ENCODE results near the gene ABAT. TPM values are rescaled to one million over a fixed set of nuclear protein-coding genes. Genes with fewer than 3 reads are reported as not detected.

ABAT gene
- total RNA-seq, 2 experiments from 2014 or later, result 2.0 to 6.7 TPM

DNA sequence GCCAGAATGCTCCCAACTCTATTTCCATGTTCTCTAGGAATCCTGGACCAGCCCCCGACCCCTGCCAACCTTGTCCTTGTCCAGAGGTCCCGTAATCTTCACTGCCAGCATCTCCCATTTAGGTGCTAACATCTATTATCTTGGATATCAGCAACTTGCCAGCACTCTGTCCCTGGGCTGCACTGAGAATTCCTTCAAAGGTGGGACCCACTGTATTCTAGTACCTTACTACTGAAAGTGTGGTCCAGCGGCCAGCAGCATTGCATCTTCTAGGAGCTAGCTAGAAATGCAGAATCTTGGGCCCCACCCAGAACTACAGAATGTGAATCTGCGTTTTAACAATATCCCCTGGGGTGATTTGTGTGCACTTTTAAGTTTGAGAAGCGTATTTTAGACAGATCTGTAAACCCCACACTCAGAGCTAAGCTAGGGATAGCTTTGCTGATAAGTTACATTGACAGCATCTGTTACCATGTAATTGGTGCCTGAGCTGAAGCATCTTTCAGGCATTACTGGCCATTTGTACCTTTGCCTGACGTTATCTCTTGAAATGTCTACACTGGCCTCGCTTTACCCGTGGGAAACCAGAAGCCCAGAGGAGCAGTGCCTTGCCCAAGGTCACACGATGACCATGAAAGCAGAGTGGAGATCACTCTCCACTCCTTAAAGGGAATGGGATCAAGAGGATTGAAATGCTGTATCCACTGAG, 8.3 kb downstream of the ABAT start:
- H3K79me2 ChIP-seq (ENCODE audit: insufficient read depth, low read depth, low read length), result no peaks in the 10 kb centered on the region
- no TSS peak for BruUV-seq (replicated peaks)

DNA sequence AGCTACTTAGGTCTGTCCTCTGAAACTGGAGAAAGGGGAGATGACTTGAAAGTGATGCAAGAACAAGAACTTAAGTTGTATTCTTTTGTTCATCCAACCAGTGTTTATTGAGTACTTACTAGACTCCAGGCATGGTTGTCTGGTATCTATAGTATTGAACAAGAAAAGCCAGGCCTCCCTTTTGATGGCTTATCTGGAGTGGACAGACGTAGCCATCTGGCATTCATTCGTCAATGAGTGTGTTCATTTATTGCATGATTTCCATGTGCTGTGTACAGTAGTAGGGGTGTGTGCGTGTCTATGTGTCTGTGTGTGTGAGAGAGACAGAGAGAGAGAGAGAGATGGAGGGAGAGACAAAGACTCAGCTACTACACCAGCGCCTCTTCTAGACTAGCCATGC, 9.2 kb downstream of the ABAT start:
- H3K27ac ChIP-seq (ENCODE audit: low read depth, low read length, poor library complexity, severe bottlenecking), result no peak overlapping the region
- no peaks in the 10 kb centered on the region for H3K4me1 ChIP-seq (ENCODE audit: insufficient read depth, low read length, poor library complexity, severe bottlenecking)
- no peak overlapping the region for H3K4me3 ChIP-seq (ENCODE audit: low read depth, low read length, poor library complexity, severe bottlenecking)
- no peaks in the 10 kb centered on the region for H3K79me2 ChIP-seq (ENCODE audit: insufficient read depth, low read depth, low read length)
- POLR2A ChIA-PET, result no interaction called here
- TF ChIP-seq EZH2phosphoT487 (IDR thresholded peaks at IDR 0.05; ENCODE audit: borderline replicate concordance, low read depth, low read length), result no peak
- TF ChIP-seq, protein P1, sequence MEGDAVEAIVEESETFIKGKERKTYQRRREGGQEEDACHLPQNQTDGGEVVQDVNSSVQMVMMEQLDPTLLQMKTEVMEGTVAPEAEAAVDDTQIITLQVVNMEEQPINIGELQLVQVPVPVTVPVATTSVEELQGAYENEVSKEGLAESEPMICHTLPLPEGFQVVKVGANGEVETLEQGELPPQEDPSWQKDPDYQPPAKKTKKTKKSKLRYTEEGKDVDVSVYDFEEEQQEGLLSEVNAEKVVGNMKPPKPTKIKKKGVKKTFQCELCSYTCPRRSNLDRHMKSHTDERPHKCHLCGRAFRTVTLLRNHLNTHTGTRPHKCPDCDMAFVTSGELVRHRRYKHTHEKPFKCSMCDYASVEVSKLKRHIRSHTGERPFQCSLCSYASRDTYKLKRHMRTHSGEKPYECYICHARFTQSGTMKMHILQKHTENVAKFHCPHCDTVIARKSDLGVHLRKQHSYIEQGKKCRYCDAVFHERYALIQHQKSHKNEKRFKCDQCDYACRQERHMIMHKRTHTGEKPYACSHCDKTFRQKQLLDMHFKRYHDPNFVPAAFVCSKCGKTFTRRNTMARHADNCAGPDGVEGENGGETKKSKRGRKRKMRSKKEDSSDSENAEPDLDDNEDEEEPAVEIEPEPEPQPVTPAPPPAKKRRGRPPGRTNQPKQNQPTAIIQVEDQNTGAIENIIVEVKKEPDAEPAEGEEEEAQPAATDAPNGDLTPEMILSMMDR (conservative IDR thresholded peaks at IDR 0.05; ENCODE audit: low read length), result no peak
- no peaks in the 10 kb centered on the region for H3K9me2 ChIP-seq (ENCODE audit: insufficient read depth, low read length)
- H3K36me3 ChIP-seq (ENCODE audit: insufficient read depth, low read length), result no peaks in the 10 kb centered on the region
- no TSS peak for BruUV-seq (replicated peaks)
- intact Hi-C loops (cut with micrococcal nuclease; ENCODE audit: unreplicated experiment), result no loop called here
- CTCF ChIA-PET (ENCODE audit: unreplicated experiment), result no interaction called here
- no peak for DNase-seq (ENCODE audit: low spot score)
- H3K9me3 ChIP-seq (ENCODE audit: low read length), result no peaks in the 10 kb centered on the region
- H4K20me1 ChIP-seq (ENCODE audit: insufficient read depth, low read length), result no peaks in the 10 kb centered on the region
- no peak overlapping the region for H2AFZ ChIP-seq (ENCODE audit: low read length)
- no peak overlapping the region for H3K4me2 ChIP-seq (ENCODE audit: low read length)

More for the DNA sequence above, 8.3 kb downstream of the ABAT start:
- TF ChIP-seq, protein P1 (conservative IDR thresholded peaks at IDR 0.05; ENCODE audit: low read length), result no peak
- TF ChIP-seq EZH2phosphoT487 (IDR thresholded peaks at IDR 0.05; ENCODE audit: borderline replicate concordance, low read depth, low read length), result no peak
- Histone ChIP-seq H3K36me3 (ENCODE audit: insufficient read depth, low read length) (no peaks in the 10 kb centered on the region), H3K4me2 (ENCODE audit: low read length) (no peak overlapping the region), H3K9me2 (ENCODE audit: insufficient read depth, low read length) (no peaks in the 10 kb centered on the region), H3K27ac (ENCODE audit: low read depth, low read length, poor library complexity, severe bottlenecking) (no peak overlapping the region), H3K4me3 (ENCODE audit: low read depth, low read length, poor library complexity, severe bottlenecking) (no peak overlapping the region), H3K9me3 (ENCODE audit: low read length) (no peaks in the 10 kb centered on the region), H2AFZ (ENCODE audit: low read length) (no peak overlapping the region), H4K20me1 (ENCODE audit: insufficient read depth, low read length) (no peaks in the 10 kb centered on the region), H3K4me1 (ENCODE audit: insufficient read depth, low read length, poor library complexity, severe bottlenecking) (no peaks in the 10 kb centered on the region)
- intact Hi-C loops (cut with micrococcal nuclease; ENCODE audit: unreplicated experiment), result no loop called here
- POLR2A ChIA-PET, result no interaction called here
- no peak for DNase-seq (ENCODE audit: low spot score)
- CTCF ChIA-PET (ENCODE audit: unreplicated experiment), result no interaction called here

DNA sequence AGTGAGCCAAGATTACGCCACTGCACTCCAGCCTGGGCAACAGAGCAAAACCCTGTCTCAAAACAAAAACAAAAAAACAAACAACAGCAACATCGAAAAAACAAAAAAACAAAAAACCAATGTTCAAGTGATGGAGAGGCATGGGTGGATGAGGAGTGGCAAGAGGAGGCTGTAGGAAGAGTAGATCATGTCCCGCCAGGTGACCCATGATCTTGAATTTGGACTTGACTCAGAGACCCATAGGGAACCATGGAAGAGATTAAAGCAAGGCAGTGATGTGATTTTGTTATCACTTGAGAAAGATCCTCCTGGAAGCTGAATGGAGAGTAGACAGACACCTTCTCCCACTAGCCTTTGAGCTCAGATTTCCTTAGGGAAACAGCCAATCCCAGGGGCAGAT, 11.2 kb downstream of the ABAT start:
- no peak overlapping the region for H2AFZ ChIP-seq (ENCODE audit: low read length)
- ChIA-PET CTCF (ENCODE audit: unreplicated experiment) (interaction anchor here (0.6 kb wide), 1 partner anchor 102 kb away, joined by 4 read pairs; no protein-coding TSS in a partner anchor), POLR2A (no interaction called here)
- peaks cover 14% of the 10 kb centered on the region; the same call in 1 of the 2 replicates for H3K9me3 ChIP-seq (ENCODE audit: low read length)
- intact Hi-C loops (cut with micrococcal nuclease; ENCODE audit: unreplicated experiment), result no loop called here
- no peak for DNase-seq (ENCODE audit: low spot score)
- H3K36me3 ChIP-seq (ENCODE audit: insufficient read depth, low read length), result no peaks in the 10 kb centered on the region
- no peaks in the 10 kb centered on the region for H3K4me1 ChIP-seq (ENCODE audit: insufficient read depth, low read length, poor library complexity, severe bottlenecking)
- H3K4me3 ChIP-seq (ENCODE audit: low read depth, low read length, poor library complexity, severe bottlenecking), result no peak overlapping the region
- no TSS peak for BruUV-seq (replicated peaks)
- H3K9me2 ChIP-seq (ENCODE audit: insufficient read depth, low read length), result no peaks in the 10 kb centered on the region
- no peak for TF ChIP-seq EZH2phosphoT487 (IDR thresholded peaks at IDR 0.05; ENCODE audit: borderline replicate concordance, low read depth, low read length)
- TF ChIP-seq, protein P1 (conservative IDR thresholded peaks at IDR 0.05; ENCODE audit: low read length), result no peak
- no peak overlapping the region for H3K4me2 ChIP-seq (ENCODE audit: low read length)
- H3K79me2 ChIP-seq (ENCODE audit: insufficient read depth, low read depth, low read length), result no peaks in the 10 kb centered on the region
- no peak overlapping the region for H3K27ac ChIP-seq (ENCODE audit: low read depth, low read length, poor library complexity, severe bottlenecking)
- H4K20me1 ChIP-seq (ENCODE audit: insufficient read depth, low read length), result no peaks in the 10 kb centered on the region

All from OCI-LY7 (cell line).